K562 (cell line): Measurements from ENCODE around the gene EPHB4. TPM values are rescaled to one million over a fixed set of nuclear protein-coding genes. Genes with fewer than 3 reads are reported as not detected.
A peak's percentile ranks its signal among the peaks of the same experiment; 100 is the strongest.

ENCODE experiments used
- CEBPB ChIP-seq: fragments of 450-650 bp; IDR thresholded peaks from 2 replicates; pipeline ENCODE4 v1.6.1; 2016; ENCODE audit warnings: missing genetic modification characterization, missing compliant biosample characterization
- ETV6 ChIP-seq, 3 experiments: fragments of 150-350 bp in 1 of 3; sonication (generic) in 1 of 3; formaldehyde crosslinking in 1 of 3; IDR thresholded peaks; 2 replicates each; pipeline versions ENCODE4 v1.6.1 to v1.8.0; 2014 to 2022; ENCODE audit warnings: borderline replicate concordance in 2 of 3, low read depth in 2 of 3, antibody characterized with exemption in 1 of 3, low read length in 1 of 3, mild to moderate bottlenecking in 1 of 3, missing genetic modification reagents in 1 of 3
- FOXK1 ChIP-seq: sonication (generic); formaldehyde crosslinking; IDR thresholded peaks from 2 replicates; pipeline ENCODE4 v1.8.0; 2022; ENCODE audit warnings: missing genetic modification reagents, mild to moderate bottlenecking, borderline replicate concordance
- HIVEP1 ChIP-seq: fragments of 250-450 bp; sonication (Bioruptor Pico); IDR thresholded peaks from 2 replicates; pipeline ENCODE4 v1.4.0; 2020; ENCODE audit warnings: mild to moderate bottlenecking
- JUNB ChIP-seq: fragments of 450-650 bp; formaldehyde crosslinking; conservative IDR thresholded peaks from 2 replicates; pipeline ENCODE4 v1.4.0; 2020; ENCODE audit warnings: mild to moderate bottlenecking
- MAFG ChIP-seq: fragments of 450-650 bp; conservative IDR thresholded peaks from 2 replicates; pipeline ENCODE4 v1.6.1; 2016; ENCODE audit warnings: missing genetic modification characterization, missing compliant biosample characterization
- MAX ChIP-seq: sonication (generic); formaldehyde crosslinking; IDR thresholded peaks from 2 replicates; pipeline ENCODE4 v1.9.0; 2022; ENCODE audit warnings: mild to moderate bottlenecking, missing genetic modification reagents
- MLX ChIP-seq, 2 experiments: fragments of 450-650 bp in 1 of 2; sonication (generic) in 1 of 2; formaldehyde crosslinking; conservative IDR thresholded peaks; 2 replicates each; pipeline versions ENCODE4 v1.4.0 to v1.8.1; 2020 to 2022; ENCODE audit warnings: mild to moderate bottlenecking in 1 of 2, missing genetic modification reagents in 1 of 2
- NFRKB ChIP-seq: fragments of 450-650 bp; IDR thresholded peaks from 2 replicates; pipeline ENCODE4 v1.6.1; 2016; ENCODE audit warnings: low read depth
- NFYB ChIP-seq: IDR thresholded peaks from 2 replicates; pipeline ENCODE4 v1.6.1; 2011; ENCODE audit warnings: mild to moderate bottlenecking, moderate library complexity; ENCODE audit not compliant: insufficient read length; ENCODE audit errors: extremely low read depth
- RFX7 ChIP-seq: fragments of 250-450 bp; sonication (Bioruptor Pico); IDR thresholded peaks from 2 replicates; pipeline ENCODE4 v1.5.1; 2021; ENCODE audit warnings: mild to moderate bottlenecking
- TEAD1 ChIP-seq, 2 experiments: fragments of 450-650 bp in 1 of 2; sonication (generic) in 1 of 2; formaldehyde crosslinking; IDR thresholded peaks; 2 replicates each; pipeline versions ENCODE4 v1.4.0 to v1.8.0; 2020 to 2022; ENCODE audit warnings: mild to moderate bottlenecking in 2 of 2, missing genetic modification reagents in 1 of 2
- THAP7 ChIP-seq: fragments of 250-450 bp; sonication (Bioruptor Pico); IDR thresholded peaks from 2 replicates; pipeline ENCODE4 v1.5.0; 2021
- ZBTB5 ChIP-seq: fragments of 450-650 bp; IDR thresholded peaks from 2 replicates; pipeline ENCODE4 v1.6.1; 2017; ENCODE audit warnings: antibody characterized with exemption
- ZFP30 ChIP-seq: fragments of 250-450 bp; sonication (Bioruptor Pico); IDR thresholded peaks from 2 replicates; pipeline ENCODE4 v1.8.0; 2022; ENCODE audit warnings: moderate library complexity, mild to moderate bottlenecking, inconsistent platforms, borderline replicate concordance
- ZNF239 ChIP-seq: fragments of 250-450 bp; sonication (Bioruptor Pico); IDR thresholded peaks from 2 replicates; pipeline ENCODE4 v1.4.0; 2020; ENCODE audit warnings: mild to moderate bottlenecking
- ZNF511 ChIP-seq: sonication (generic); formaldehyde crosslinking; IDR thresholded peaks from 2 replicates; pipeline ENCODE4 v1.8.0; 2022; ENCODE audit warnings: mild to moderate bottlenecking, missing genetic modification reagents
- ZNF79 ChIP-seq: fragments of 250-450 bp; sonication (Bioruptor Pico); IDR thresholded peaks from 2 replicates; pipeline ENCODE4 v1.4.0; 2020; ENCODE audit warnings: low read depth, mild to moderate bottlenecking, moderate library complexity
- polyA plus RNA-seq, 8 experiments: library from polyadenylated mRNA; depleted of rRNA in 4 of 8; stranded (reverse) in 5 of 8; unstranded in 3 of 8; fragments of >200 nt; fragmentation: Nextera tagmentation in 2 of 8; fragmentation: Illumina TruSeq in 1 of 8; extraction: Ambion mirVana in 2 of 8; extraction: Trizol in 1 of 8; gene quantifications; 2 replicates each; pipeline versions ENCODE4 v1.2.1 to v1.2.3, GENCODE V29; 2011 to 2014; ENCODE audit warnings: inconsistent platforms in 1 of 8, missing spikeins in 1 of 8
- total RNA-seq, 7 experiments: library from RNA; depleted of rRNA in 6 of 7; stranded (reverse); fragments of >200 nt in 6 of 7; fragmentation: Illumina TruSeq in 2 of 7; extraction: Trizol in 2 of 7; gene quantifications; 2 replicates each; pipeline versions ENCODE4 v1.2.1 to v1.2.3, GENCODE V29; 2011 to 2021; ENCODE audit warnings: low replicate concordance in 1 of 7
- TF ChIP-seq, protein P1 (sequence below): IDR thresholded peaks from 3 replicates; pipeline ENCODE4 v1.6.1; 2011; ENCODE audit warnings: borderline replicate concordance, mild to moderate bottlenecking; ENCODE audit not compliant: insufficient read length, insufficient read depth
- TF ChIP-seq, protein P2 (sequence below): fragments of 450-650 bp; IDR thresholded peaks from 2 replicates; pipeline ENCODE4 v1.6.1; 2016; ENCODE audit warnings: borderline replicate concordance

EPHB4 gene
- total and polyA plus RNA-seq, 9 of the 15 experiments (the other 6 are each of a cell fraction or from before 2014, with no cell fraction given), result 1.2 to 82.1 (median 37.9) TPM

- TF ChIP-seq ZNF79 (0 out of 2 replicates have a peak, but pooled peaks have one; percentile 39), ZBTB5 (peak; percentile 74), TEAD1 (CRISPR knock-in tag; IDR thresholded peaks at IDR 0.05) (no peak), NFYB (no peak), CEBPB (tag) (no peak), NFRKB (peak; percentile 84), ETV6 (IDR thresholded peaks at IDR 0.05; ENCODE audit: borderline replicate concordance in 1 of 2, low read depth in 2 of 2, low read length in 1 of 2) (no peak), ETV6 (CRISPR knock-in tag; IDR thresholded peaks at IDR 0.05; ENCODE audit: borderline replicate concordance) (no peak), HIVEP1 (CRISPR knock-in tag) (no peak), MAX (CRISPR knock-in tag) (no peak), ZNF511 (CRISPR knock-in tag) (no peak), THAP7 (CRISPR knock-in tag) (no peak), RFX7 (no peak), MLX (CRISPR knock-in tag; conservative IDR thresholded peaks at IDR 0.05) (no peak), ZNF239 (no peak), ZFP30 (CRISPR knock-in tag) (peak; percentile 42; the same call in 1 of the 2 replicates), MAFG (no peak), FOXK1 (CRISPR knock-in tag) (no peak), JUNB (no peak)
- TF ChIP-seq, protein P1, sequence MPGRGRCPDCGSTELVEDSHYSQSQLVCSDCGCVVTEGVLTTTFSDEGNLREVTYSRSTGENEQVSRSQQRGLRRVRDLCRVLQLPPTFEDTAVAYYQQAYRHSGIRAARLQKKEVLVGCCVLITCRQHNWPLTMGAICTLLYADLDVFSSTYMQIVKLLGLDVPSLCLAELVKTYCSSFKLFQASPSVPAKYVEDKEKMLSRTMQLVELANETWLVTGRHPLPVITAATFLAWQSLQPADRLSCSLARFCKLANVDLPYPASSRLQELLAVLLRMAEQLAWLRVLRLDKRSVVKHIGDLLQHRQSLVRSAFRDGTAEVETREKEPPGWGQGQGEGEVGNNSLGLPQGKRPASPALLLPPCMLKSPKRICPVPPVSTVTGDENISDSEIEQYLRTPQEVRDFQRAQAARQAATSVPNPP, result no peak
- TF ChIP-seq, protein P2, sequence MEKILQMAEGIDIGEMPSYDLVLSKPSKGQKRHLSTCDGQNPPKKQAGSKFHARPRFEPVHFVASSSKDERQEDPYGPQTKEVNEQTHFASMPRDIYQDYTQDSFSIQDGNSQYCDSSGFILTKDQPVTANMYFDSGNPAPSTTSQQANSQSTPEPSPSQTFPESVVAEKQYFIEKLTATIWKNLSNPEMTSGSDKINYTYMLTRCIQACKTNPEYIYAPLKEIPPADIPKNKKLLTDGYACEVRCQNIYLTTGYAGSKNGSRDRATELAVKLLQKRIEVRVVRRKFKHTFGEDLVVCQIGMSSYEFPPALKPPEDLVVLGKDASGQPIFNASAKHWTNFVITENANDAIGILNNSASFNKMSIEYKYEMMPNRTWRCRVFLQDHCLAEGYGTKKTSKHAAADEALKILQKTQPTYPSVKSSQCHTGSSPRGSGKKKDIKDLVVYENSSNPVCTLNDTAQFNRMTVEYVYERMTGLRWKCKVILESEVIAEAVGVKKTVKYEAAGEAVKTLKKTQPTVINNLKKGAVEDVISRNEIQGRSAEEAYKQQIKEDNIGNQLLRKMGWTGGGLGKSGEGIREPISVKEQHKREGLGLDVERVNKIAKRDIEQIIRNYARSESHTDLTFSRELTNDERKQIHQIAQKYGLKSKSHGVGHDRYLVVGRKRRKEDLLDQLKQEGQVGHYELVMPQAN, result peak; percentile 79; the same call in 1 of the 2 replicates
Measured at GRCh38 chr7:100840470-100841100, 13.3 kb upstream of the EPHB4 start (continued).
